ENCODE data around the gene RAD1. TPM values are rescaled to one million over a fixed set of nuclear protein-coding genes. Genes with fewer than 3 reads are reported as not detected.

Gene RAD1
- total RNA-seq, 2 experiments from 2014 or later = 37.9 to 39.2 TPM

- no peak overlapping the region for H3K4me3 Mint-ChIP-seq
- DNase-seq = no peak
- ChIA-PET POLR2A (interaction anchor here (0.6 to 1.4 kb wide), 2 partner anchors 19 to 43 kb away, joined by 3 to 5 read pairs; no protein-coding TSS in a partner anchor), CTCF (interaction anchor here (1.6 to 2.3 kb wide), 3 partner anchors 11 to 406 kb away, joined by 5 to 10 read pairs (median 8); no protein-coding TSS in a partner anchor)
- TF ChIP-seq CTCF (IDR thresholded peaks at IDR 0.05) = no peak
- intact Hi-C loops (cut with micrococcal nuclease) = no loop called here
- H3K4me1 Mint-ChIP-seq (ENCODE audit: low read depth) = no peaks in the 10 kb centered on the region
- H3K27ac Mint-ChIP-seq = no peak overlapping the region
- H3K27me3 Mint-ChIP-seq = no peaks in the 10 kb centered on the region
- no peak for ATAC-seq
- H3K9me3 Mint-ChIP-seq = no peaks in the 10 kb centered on the region
- no peaks in the 10 kb centered on the region for H3K36me3 Mint-ChIP-seq (ENCODE audit: low read depth)
Measured at GRCh38 chr5:34892414-34892813, 22.9 kb downstream of the RAD1 start.

GRCh38 chr5:34891981-34892380 lies 23.3 kb downstream of the RAD1 start:
- ATAC-seq (no peak), DNase-seq (no peak)
- no peak overlapping the region for H3K27ac Mint-ChIP-seq
- TF ChIP-seq CTCF (IDR thresholded peaks at IDR 0.05) = no peak
- intact Hi-C loops (cut with micrococcal nuclease) = no loop called here
- ChIA-PET CTCF (interaction anchor here (2.3 kb wide), 1 partner anchor 405 kb away, joined by 10 read pairs; no protein-coding TSS in a partner anchor), POLR2A (interaction anchor here (1.4 kb wide), 1 partner anchor 20 kb away, joined by 5 read pairs; no protein-coding TSS in a partner anchor)
- H3K9me3 Mint-ChIP-seq = no peaks in the 10 kb centered on the region
- H3K4me3 Mint-ChIP-seq = no peak overlapping the region
- no peaks in the 10 kb centered on the region for H3K36me3 Mint-ChIP-seq (ENCODE audit: low read depth)
- no peaks in the 10 kb centered on the region for H3K27me3 Mint-ChIP-seq
- no peaks in the 10 kb centered on the region for H3K4me1 Mint-ChIP-seq (ENCODE audit: low read depth)

- no peak overlapping the region for H3K4me3 Mint-ChIP-seq
- DNase-seq = no peak
- ATAC-seq = no peak
- intact Hi-C loops (cut with micrococcal nuclease) = no loop called here
- ChIA-PET POLR2A (no interaction called here), CTCF (interaction anchor here (2.6 kb wide), 1 partner anchor 9 kb away, joined by 7 read pairs; no protein-coding TSS in a partner anchor)
- no peak for TF ChIP-seq CTCF (IDR thresholded peaks at IDR 0.05)
- H3K4me1 Mint-ChIP-seq (ENCODE audit: low read depth) = no peaks in the 10 kb centered on the region
- no peaks in the 10 kb centered on the region for H3K9me3 Mint-ChIP-seq
- H3K27me3 Mint-ChIP-seq = peaks cover 1% of the 10 kb centered on the region
- no peaks in the 10 kb centered on the region for H3K36me3 Mint-ChIP-seq (ENCODE audit: low read depth)
- no peak overlapping the region for H3K27ac Mint-ChIP-seq
Measured at GRCh38 chr5:34889394-34889793, 25.9 kb downstream of the RAD1 start.

- no peaks in the 10 kb centered on the region for H3K4me1 Mint-ChIP-seq (ENCODE audit: low read depth)
- ChIA-PET CTCF (interaction anchor here (1.4 to 2.6 kb wide), 4 partner anchors 12 to 363 kb away, joined by 3 to 13 read pairs (median 5); no protein-coding TSS in a partner anchor), POLR2A (no interaction called here)
- H3K9me3 Mint-ChIP-seq = no peaks in the 10 kb centered on the region
- no peaks in the 10 kb centered on the region for H3K36me3 Mint-ChIP-seq (ENCODE audit: low read depth)
- no peak overlapping the region for H3K27ac Mint-ChIP-seq
- ATAC-seq = no peak
- DNase-seq = no peak
- no peak overlapping the region for H3K4me3 Mint-ChIP-seq
- intact Hi-C loops (cut with micrococcal nuclease) = no loop called here
- TF ChIP-seq CTCF (IDR thresholded peaks at IDR 0.05) = no peak
- peaks cover 5% of the 10 kb centered on the region for H3K27me3 Mint-ChIP-seq
Measured at GRCh38 chr5:34886392-34887119, 28.7 kb downstream of the RAD1 start.

- H3K27ac Mint-ChIP-seq = no peak overlapping the region
- intact Hi-C loops (cut with micrococcal nuclease) = no loop called here
- peaks cover 1% of the 10 kb centered on the region for H3K36me3 Mint-ChIP-seq (ENCODE audit: low read depth)
- ChIA-PET CTCF (interaction anchor here (0.8 to 1.0 kb wide), 2 partner anchors 15 to 122 kb away, joined by 3 read pairs; no protein-coding TSS in a partner anchor), POLR2A (no interaction called here)
- H3K9me3 Mint-ChIP-seq = peaks cover 3% of the 10 kb centered on the region
- ATAC-seq (no peak), DNase-seq (no peak)
- H3K27me3 Mint-ChIP-seq = peaks cover 6% of the 10 kb centered on the region
- no peaks in the 10 kb centered on the region for H3K4me1 Mint-ChIP-seq (ENCODE audit: low read depth)
- no peak overlapping the region for H3K4me3 Mint-ChIP-seq
- no peak for TF ChIP-seq CTCF (IDR thresholded peaks at IDR 0.05)
Measured at GRCh38 chr5:34881246-34881645, 34.1 kb downstream of the RAD1 start.

Data from activated CD8-positive, alpha-beta T cell treated with anti-CD3 and anti-CD28 coated beads for 36 hours (primary cell).